Fibroblast of mammary gland (primary cell): ENCODE data around the gene ABCG4.

Experiments used
- DNase-seq: peaks from one replicate; pipeline ENCODE4 v3.0.0-alpha.2; 2010; ENCODE audit warnings: low read depth
- H3K4me3 ChIP-seq: 2 replicates; pipeline ENCODE4 v1.5.1; 2011; ENCODE audit warnings: low read depth, mild to moderate bottlenecking, low read length, moderate library complexity; ENCODE audit not compliant: control insufficient read depth
- TF ChIP-seq, protein P1 (sequence below): conservative IDR thresholded peaks from 2 replicates; pipeline ENCODE4 v1.5.1; 2011; ENCODE audit warnings: low read depth, low read length, inconsistent platforms; ENCODE audit not compliant: control insufficient read depth, insufficient read depth

ABCG4 gene

GRCh38 chr11:119103793-119104192 is 45.1 kb upstream of the ABCG4 start:
- TF ChIP-seq, protein P1, sequence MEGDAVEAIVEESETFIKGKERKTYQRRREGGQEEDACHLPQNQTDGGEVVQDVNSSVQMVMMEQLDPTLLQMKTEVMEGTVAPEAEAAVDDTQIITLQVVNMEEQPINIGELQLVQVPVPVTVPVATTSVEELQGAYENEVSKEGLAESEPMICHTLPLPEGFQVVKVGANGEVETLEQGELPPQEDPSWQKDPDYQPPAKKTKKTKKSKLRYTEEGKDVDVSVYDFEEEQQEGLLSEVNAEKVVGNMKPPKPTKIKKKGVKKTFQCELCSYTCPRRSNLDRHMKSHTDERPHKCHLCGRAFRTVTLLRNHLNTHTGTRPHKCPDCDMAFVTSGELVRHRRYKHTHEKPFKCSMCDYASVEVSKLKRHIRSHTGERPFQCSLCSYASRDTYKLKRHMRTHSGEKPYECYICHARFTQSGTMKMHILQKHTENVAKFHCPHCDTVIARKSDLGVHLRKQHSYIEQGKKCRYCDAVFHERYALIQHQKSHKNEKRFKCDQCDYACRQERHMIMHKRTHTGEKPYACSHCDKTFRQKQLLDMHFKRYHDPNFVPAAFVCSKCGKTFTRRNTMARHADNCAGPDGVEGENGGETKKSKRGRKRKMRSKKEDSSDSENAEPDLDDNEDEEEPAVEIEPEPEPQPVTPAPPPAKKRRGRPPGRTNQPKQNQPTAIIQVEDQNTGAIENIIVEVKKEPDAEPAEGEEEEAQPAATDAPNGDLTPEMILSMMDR = no peak
- no peak overlapping the region for H3K4me3 ChIP-seq
- no peak for DNase-seq

DNA sequence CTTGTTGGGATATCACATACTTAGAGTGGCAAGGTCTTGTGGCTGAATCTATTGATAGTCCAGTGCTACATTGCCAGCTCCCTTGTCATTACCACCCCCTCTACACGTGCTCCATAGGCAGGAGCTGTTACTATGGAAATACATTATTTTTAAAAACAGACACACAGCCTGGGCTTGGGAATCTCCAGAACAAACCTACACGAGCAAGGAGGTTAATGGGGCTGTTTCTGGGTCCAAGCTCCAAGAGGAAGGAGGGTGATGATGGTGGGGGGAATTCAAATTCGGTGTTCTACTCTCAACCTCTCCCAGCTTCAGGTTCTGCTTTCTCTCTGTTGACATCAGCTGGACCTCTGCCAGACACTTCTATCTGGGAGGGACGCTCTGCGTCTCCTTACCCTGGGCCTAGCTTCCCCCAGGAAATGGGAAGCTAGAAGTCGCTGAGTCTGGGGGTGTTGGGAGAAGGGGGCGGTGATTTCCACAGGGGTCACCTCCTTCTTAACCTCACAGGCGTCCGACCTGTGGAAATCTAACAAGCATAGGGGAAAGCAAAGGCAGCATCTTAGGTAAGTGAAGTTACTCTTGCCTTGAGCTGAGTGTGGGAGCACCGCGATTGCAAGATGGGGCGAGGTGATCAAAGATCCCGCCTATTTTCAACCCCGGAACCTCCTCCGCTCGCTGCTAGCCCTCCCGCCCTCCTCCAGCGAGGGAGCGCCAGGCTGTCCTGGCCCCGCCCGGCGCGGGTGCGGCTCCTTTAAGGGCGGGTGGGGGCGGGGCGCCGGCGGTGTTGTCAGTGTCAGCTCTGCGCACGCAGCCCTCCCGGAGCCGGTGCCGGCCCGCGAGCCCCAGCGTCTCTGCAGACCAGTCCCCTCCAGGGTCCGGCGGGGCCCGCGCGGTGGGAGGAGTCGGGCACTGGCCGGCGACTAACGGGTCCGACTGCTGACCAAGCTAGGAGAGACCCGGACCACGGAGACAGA is 42.0 kb upstream of the ABCG4 start, which contains the start of gene C2CD2L:
C2CD2L (plus strand) TSS at position 781 of the 974 bp plus-strand sequence. CDS start 398 bp downstream, outside the sequence.
- H3K4me3 ChIP-seq = peak within 1 kb of the TSS; percentile 67
- DNase-seq = peak; percentile 86

GRCh38 chr11:119107538-119108145 is 41.2 kb upstream of the ABCG4 start:
- H3K4me3 ChIP-seq = peak overlapping the region; percentile 67
- no peak for DNase-seq

More for the DNA sequence above, 42.0 kb upstream of the ABCG4 start, which contains the start of gene C2CD2L:
- TF ChIP-seq, protein P1 = no peak

DNA sequence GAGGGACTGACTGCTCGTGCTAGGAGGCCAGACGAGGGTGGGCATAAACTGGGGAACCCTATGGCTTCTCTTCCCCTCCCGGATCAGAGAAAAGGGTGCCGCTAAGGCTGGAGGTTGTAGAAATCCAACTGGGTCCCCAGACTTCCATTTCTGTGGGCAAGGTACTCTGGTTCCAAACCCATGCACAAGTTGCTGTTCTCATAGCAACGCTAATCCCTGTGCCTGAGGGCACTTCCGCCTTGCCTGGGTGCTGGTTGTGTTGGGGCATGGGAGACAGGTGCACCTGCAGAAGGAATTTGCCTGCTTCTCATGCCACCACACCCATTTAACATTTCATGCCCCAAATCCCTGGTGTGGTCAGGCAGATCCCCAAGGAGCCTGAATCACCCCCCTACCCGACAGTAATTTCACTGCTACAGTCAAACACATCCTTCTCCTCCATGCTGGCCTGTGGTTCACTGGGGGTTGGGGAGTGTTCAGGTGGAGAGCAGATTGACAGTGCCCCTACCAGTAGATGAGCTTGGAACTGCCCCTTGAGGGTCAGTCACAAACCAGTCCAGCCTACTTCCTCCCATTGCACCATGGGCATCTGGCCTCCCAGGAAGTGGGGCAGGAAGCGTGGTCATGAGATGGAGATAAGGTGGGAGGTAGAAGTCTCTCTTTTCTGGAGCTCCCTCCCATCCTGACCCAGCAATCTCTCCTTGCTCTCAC is 40.6 kb upstream of the ABCG4 start:
- H3K4me3 ChIP-seq = peak overlapping the region; percentile 67
- TF ChIP-seq, protein P1 = no peak
- peak; percentile 14 for DNase-seq

More at GRCh38 chr11:119107538-119108145, 41.2 kb upstream of the ABCG4 start:
- TF ChIP-seq, protein P1 = no peak

DNA sequence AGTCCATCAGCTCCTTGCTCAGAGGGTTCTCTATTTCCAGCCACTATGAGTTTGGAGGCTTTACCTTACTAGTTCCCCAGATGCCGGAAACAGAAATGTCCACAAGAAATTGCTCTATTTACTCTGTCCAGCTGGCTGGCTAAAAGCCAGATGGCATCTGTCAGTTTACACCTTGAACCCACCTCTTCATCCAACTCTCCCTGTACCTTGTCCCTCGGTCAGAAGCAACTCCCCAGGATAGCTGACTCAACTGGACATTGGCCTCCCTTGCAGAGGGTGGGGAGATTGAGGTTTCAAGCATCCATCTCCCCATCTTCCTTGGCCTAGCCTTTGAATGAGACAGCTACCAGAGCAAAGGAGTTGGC is 40.0 kb upstream of the ABCG4 start:
- TF ChIP-seq, protein P1 = no peak
- DNase-seq = no peak
- peak overlapping the region; percentile 67 for H3K4me3 ChIP-seq

DNA sequence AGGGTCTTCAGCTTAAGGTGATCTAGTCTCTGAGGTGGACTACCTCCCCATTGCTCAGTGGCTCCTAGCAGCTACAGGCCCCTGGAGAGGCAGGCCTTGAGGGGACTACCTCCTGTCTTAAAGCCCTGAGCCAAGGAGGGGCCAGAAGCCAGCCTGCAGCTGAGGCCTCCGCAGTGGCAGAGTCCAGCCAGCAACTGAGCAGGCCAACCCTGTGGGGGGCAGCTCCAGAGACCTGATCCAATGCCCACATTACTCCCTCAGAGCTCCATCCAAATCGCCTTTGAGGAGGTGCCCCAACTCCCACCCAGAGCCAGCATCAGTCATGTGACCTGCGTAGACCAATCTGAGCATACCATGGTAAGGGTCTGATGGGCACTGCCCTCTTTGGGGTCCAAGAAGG is 39.0 kb upstream of the ABCG4 start:
- TF ChIP-seq, protein P1 = no peak
- DNase-seq = no peak
- no peak overlapping the region for H3K4me3 ChIP-seq
